ENCODE data around the gene AP3B2. TPM values are rescaled to one million over a fixed set of nuclear protein-coding genes. Genes with fewer than 3 reads are reported as not detected.

Gene AP3B2
- total RNA-seq, 1 donor from 2014 or later: 2.9 TPM

- DNase-seq (ENCODE audit: low spot score): no peak
Observed at GRCh38 chr15:82698711-82699345, 10.8 kb downstream of the AP3B2 start.

DNA sequence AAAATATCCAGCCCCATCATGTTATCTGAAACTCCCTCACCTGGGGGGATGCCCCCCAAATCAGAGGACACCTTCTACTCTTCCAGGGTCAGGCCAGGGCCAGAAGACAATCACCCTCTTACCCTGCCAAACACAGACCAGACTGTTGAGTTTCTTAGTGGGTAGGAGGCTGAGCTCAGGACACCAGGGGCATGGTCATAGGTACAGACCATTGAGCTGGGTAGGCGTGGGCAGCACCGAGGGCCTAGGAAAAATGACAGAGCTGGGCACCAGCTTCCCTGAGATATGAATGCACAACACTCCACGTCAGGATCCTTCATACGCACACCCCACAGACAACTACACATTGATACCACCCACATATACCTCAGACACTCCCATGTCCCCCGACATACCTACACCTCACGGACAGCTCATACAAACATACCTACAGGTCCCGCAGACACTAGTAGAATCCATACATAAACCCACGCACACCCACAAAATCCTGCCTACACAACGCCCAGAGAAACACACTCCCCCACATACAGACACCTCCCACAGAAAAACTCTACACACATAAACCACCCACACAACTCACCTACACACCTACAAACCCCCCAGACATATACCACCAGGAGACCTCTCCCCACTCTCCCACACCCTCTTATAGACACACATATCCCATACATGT, 11.8 kb downstream of the AP3B2 start:
- DNase-seq (ENCODE audit: low spot score): no peak

GRCh38 chr15:82692171-82692570, 17.5 kb downstream of the AP3B2 start:
- DNase-seq (ENCODE audit: low spot score): no peak

DNA sequence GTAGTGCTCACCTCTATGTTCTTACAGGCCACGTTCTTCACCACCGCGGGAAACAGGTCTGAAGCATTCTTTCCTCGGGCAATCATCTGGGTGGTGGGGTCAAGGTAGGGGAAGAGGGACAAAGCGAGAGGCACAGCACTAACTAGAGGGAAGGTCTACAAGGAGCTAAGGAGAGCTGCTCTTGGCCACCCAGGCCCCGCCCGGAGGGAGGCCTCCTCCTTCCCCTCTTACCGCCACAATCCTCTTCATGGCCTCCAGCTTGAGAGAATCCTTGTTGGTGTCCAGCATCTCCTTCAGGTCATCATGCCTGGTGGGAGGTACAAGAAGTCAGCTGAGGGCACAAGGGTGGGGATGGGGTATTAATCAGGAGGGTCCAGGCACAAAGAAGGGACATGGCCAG, 20.5 kb downstream of the AP3B2 start:
- no peak for DNase-seq (ENCODE audit: low spot score)

DNA sequence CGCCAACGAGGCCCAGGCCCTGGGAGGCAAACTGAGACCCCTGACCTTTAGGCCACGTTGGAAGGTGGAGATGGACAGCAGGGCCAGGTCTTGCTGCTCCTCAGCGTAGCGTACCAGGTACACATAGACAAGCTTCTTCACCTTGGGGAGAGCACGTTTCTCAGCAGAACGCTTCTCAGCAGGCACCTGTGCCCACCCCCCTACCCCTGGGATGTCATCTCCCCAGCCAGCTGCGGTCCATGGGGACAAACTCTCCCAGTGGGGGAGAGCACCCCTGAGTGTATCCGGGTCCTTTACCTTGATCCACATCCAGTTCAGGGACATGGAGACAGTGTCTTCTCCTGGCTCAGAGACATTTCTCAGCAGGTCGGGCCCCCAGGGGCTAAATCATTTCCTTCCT, 21.0 kb downstream of the AP3B2 start:
- no peak for DNase-seq (ENCODE audit: low spot score)

- no peak for DNase-seq (ENCODE audit: low spot score)
Observed at GRCh38 chr15:82681371-82681770, 28.3 kb downstream of the AP3B2 start.

GRCh38 chr15:82680200-82681102, 29.2 kb downstream of the AP3B2 start:
- peak; percentile 13 for DNase-seq (ENCODE audit: low spot score)

DNA sequence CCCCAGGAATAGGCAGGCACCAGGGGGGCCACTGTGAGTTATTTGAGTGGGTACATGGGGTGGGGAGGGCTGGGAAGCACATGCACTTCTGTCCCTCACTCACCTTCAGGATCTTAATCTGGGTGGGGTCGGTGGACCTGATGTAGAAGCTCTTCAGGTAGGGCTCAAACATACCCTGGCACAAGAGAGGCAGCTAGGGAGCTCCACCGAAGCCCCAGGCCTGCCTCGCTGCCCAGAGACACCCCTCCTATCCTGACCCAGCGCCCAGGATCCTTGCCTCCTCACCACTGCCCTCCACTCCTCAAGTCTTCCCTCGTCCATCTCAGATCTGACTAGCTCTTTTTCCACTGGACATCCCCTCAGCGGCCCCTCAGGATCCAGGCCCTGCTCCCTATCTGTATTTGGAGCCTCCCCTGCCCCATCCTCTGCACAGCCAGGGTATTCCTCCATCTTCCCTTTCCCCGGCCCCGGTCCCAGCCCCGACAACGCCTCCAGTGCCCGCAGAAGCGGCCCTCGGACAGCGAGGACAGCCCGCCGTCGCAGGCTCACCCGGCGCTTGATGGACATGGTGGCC, 30.0 kb downstream of the AP3B2 start:
- DNase-seq (ENCODE audit: low spot score): no peak

- no peak for DNase-seq (ENCODE audit: low spot score)
Observed at GRCh38 chr15:82677720-82678323, 31.9 kb downstream of the AP3B2 start.

DNA sequence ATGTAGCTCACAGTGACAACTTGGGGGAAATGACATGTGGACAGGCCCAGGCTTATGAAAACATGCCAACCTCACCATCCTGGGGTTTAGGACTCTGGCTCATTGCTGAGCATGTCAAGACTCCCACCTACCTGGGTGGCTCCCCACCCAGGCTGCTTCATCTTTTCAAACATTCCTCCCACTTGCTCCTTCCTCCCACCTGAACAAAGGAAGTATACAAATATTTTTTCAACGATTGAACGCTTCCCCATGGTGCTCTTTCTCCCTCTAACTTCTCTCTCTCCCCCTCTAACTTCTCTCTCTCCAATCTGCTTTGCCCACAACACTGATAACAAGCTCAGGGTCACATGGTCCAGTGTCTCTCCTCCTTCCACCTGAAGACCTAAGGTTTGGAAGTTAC, 34.8 kb downstream of the AP3B2 start:
- no peak for DNase-seq (ENCODE audit: low spot score)

GRCh38 chr15:82670699-82671098, 39.0 kb downstream of the AP3B2 start:
- no peak for DNase-seq (ENCODE audit: low spot score)

GRCh38 chr15:82666606-82667005, 43.1 kb downstream of the AP3B2 start:
- DNase-seq (ENCODE audit: low spot score): no peak

- no peak for DNase-seq (ENCODE audit: low spot score)
Observed at GRCh38 chr15:82664021-82664420, 45.7 kb downstream of the AP3B2 start.

- DNase-seq (ENCODE audit: low spot score): peak; percentile 40
Observed at GRCh38 chr15:82663186-82663600, 46.5 kb downstream of the AP3B2 start.

GRCh38 chr15:82662641-82663040, 47.0 kb downstream of the AP3B2 start:
- no peak for DNase-seq (ENCODE audit: low spot score)

DNA sequence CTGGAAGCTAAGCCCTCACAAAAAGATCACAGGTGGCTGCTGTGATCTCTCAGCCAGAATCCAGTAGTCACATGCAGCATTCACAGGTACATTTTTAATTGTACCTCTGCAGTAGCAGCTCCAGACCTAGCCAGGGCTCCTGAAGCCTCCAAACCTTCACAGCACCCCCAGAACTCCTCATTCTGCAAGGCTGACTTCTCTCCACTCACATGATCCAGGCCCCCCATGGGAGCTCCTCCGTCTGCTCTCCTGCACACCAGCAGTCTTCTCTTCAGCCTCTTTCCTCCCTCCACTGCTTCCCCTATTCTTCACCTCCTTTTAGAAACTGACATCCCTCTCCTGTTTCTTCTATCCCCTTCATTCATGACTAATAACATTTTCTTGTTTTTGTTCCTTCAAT, 49.3 kb downstream of the AP3B2 start:
- DNase-seq (ENCODE audit: low spot score): no peak

- no peak for DNase-seq (ENCODE audit: low spot score)
Observed at GRCh38 chr15:82656641-82657266, 52.9 kb downstream of the AP3B2 start.

GRCh38 chr15:82655606-82656005, 54.1 kb downstream of the AP3B2 start:
- no peak for DNase-seq (ENCODE audit: low spot score)

DNA sequence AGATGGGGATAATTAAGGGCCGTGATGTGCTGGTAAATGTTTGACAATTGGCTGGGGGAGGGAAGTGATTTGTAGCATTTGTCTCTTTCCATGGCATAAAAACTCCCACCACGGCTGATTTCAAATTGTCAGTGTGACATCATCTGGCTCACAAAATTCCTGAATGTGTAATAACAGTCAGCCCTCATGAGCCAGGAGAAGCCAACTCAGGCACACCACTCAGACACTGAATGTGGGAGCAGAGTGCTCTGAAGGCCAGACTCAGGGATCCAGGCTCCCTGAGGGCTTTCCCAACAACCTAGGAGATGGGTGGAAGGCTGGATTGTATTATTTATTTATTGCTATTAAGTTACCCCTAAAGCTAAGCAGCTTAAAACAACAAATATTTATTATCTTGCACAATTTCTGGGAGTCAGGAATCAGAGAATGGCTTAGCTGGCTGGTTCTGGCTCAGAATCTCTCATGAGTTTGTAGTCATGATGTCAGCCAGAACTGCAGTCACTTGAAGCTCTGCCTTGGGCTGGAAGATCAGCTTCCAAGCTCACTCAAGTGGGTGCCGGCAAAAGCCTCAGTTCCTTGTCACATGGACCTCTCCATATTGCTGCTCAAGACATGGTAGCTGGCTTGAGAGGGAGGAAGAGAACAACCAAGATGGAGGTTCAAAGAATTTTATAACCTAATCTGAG, 56.0 kb downstream of the AP3B2 start:
- DNase-seq (ENCODE audit: low spot score): no peak

DNA sequence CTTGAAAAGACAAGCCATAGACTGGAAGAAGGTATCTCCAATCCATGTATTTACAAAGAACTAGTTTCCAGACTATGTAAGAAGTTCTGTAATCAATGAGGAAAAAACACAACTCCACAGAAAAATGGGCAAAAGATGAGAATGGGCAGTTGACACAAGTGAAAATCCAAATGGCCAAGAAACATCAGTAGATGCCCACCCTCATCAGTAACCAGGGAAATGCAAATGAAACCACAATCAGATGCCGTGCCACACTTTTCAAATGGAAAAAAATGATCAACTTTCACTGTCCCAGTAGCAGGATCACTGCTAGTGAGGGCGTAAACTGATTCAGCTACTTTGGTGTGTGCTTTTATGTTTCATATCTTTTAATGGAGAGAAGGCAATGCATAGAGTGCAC, 58.0 kb downstream of the AP3B2 start:
- DNase-seq (ENCODE audit: low spot score): no peak

Data from umbilical cord (tissue), 2 donors.